SK-N-SH treated with all-trans-retinoic acid at 6 μM for 48 hours (cell line): ENCODE results near the gene GPATCH2L.

ENCODE experiments used
- BACH2 ChIP-seq: fragments of 250-450 bp; sonication (Bioruptor Pico); IDR thresholded peaks from 2 replicates; pipeline ENCODE4 v1.9.0; 2021; ENCODE audit warnings: mild to moderate bottlenecking, borderline replicate concordance
- CREB5 ChIP-seq: fragments of 250-450 bp; sonication (Bioruptor Pico); IDR thresholded peaks from 2 replicates; pipeline ENCODE4 v1.5.1; 2020; ENCODE audit warnings: low read depth, mild to moderate bottlenecking, moderate library complexity
- CSRNP3 ChIP-seq: fragments of 250-450 bp; sonication (Bioruptor Pico); IDR thresholded peaks from 2 replicates; pipeline ENCODE4 v1.5.1; 2021; ENCODE audit warnings: mild to moderate bottlenecking, moderate library complexity
- POU6F1 ChIP-seq: fragments of 250-450 bp; sonication (Bioruptor Pico); IDR thresholded peaks from 2 replicates; pipeline ENCODE4 v1.8.0; 2021; ENCODE audit warnings: low read depth, mild to moderate bottlenecking, moderate library complexity, borderline replicate concordance
- RARB ChIP-seq: fragments of 250-450 bp; sonication (Bioruptor Pico); IDR thresholded peaks from 2 replicates; pipeline ENCODE4 v1.8.0; 2021; ENCODE audit warnings: mild to moderate bottlenecking, moderate library complexity
- TOX ChIP-seq: fragments of 250-450 bp; sonication (Bioruptor Pico); IDR thresholded peaks from 2 replicates; pipeline ENCODE4 v1.8.0; 2021; ENCODE audit warnings: mild to moderate bottlenecking, moderate library complexity, borderline replicate concordance
- TSHZ2 ChIP-seq: fragments of 250-450 bp; sonication (Bioruptor Pico); IDR thresholded peaks from 2 replicates; pipeline ENCODE4 v1.5.0; 2020; ENCODE audit warnings: mild to moderate bottlenecking, moderate library complexity
- ZC3H10 ChIP-seq: fragments of 250-450 bp; sonication (Bioruptor Pico); IDR thresholded peaks from 2 replicates; pipeline ENCODE4 v1.5.1; 2021; ENCODE audit warnings: mild to moderate bottlenecking, moderate library complexity
- ZFP3 ChIP-seq: fragments of 250-450 bp; sonication (Bioruptor Pico); IDR thresholded peaks from 2 replicates; pipeline ENCODE4 v1.5.0; 2020; ENCODE audit warnings: mild to moderate bottlenecking, moderate library complexity
- ZNF70 ChIP-seq: fragments of 450-650 bp; formaldehyde crosslinking; IDR thresholded peaks from 2 replicates; pipeline ENCODE4 v1.5.0; 2020; ENCODE audit warnings: mild to moderate bottlenecking, moderate library complexity

GRCh38 chr14:76154539-76155126 lies 2.9 kb downstream of the GPATCH2L start:
- TF ChIP-seq ZC3H10 (CRISPR knock-in tag) = no peak
- TF ChIP-seq TOX (CRISPR knock-in tag) = no peak
- no peak for TF ChIP-seq CSRNP3 (CRISPR knock-in tag)
- no peak for TF ChIP-seq ZFP3 (CRISPR knock-in tag)
- TF ChIP-seq RARB (CRISPR knock-in tag) = no peak
- TF ChIP-seq ZNF70 (CRISPR knock-in tag) = no peak
- no peak for TF ChIP-seq POU6F1 (CRISPR knock-in tag)
- TF ChIP-seq TSHZ2 (CRISPR knock-in tag) = no peak
- no peak for TF ChIP-seq BACH2 (CRISPR knock-in tag)
- TF ChIP-seq CREB5 (CRISPR knock-in tag) = no peak
